Measurements from ENCODE around the gene PLCL2.

Gene PLCL2

GRCh38 chr3:17130956-17131355 is 246.2 kb downstream of the PLCL2 start:
- no peak for DNase-seq

- DNase-seq: no peak
Measured at GRCh38 chr3:17132286-17133115, 247.7 kb downstream of the PLCL2 start.

- no peak for DNase-seq
Measured at GRCh38 chr3:17133632-17134545, 249.1 kb downstream of the PLCL2 start.

GRCh38 chr3:17135696-17136095 is 250.9 kb downstream of the PLCL2 start:
- DNase-seq: no peak

- no peak for DNase-seq
Measured at GRCh38 chr3:17136136-17136721, 251.5 kb downstream of the PLCL2 start.

- no peak for DNase-seq
Measured at GRCh38 chr3:17137321-17137826, 252.6 kb downstream of the PLCL2 start.

- DNase-seq: no peak
Measured at GRCh38 chr3:17138246-17139039, 253.7 kb downstream of the PLCL2 start.

Measured in DMS53 (cell line).